CD4-positive, alpha-beta T cell (primary cell): ENCODE results near the gene LINGO4. TPM values are rescaled to one million over a fixed set of nuclear protein-coding genes. Genes with fewer than 3 reads are reported as not detected.

ENCODE experiments used
- ATAC-seq: fragments of 200-7000 bp; cut with Tn5 transposase; one replicate; pipeline ENCODE4 v1.10.0; 2022; ENCODE audit warnings: mild to moderate bottlenecking; ENCODE audit not compliant: poor library complexity
- CTCF ChIA-PET: fragments of 350-600 bp; sonication (Branson Sonifier 250); formaldehyde crosslinking; loops from one replicate; lab custom pipeline; 2021; ENCODE audit warnings: antibody characterized with exemption, inconsistent platforms; lab: Charles Lee
- POLR2A ChIA-PET: fragments of 350-600 bp; sonication (Branson Sonifier 250); formaldehyde crosslinking; loops from one replicate; lab custom pipeline; 2021; ENCODE audit warnings: antibody characterized with exemption, inconsistent platforms; lab: Charles Lee
- DNase-seq, 14 experiments: peaks; one replicate each; pipeline ENCODE4 v3.0.0-alpha.2; 2013 to 2020; ENCODE audit warnings: mixed read lengths in 2 of 14
- H3K27ac ChIP-seq, 2 donors: one replicate each; pipeline versions ENCODE4 v1.5.1 to v1.7.0; 2013; ENCODE audit warnings: low read length in 2 of 2, low read depth in 1 of 2, mild to moderate bottlenecking in 1 of 2
- H3K27me3 ChIP-seq, 2 experiments: 1 replicate in 1 of 2; 2 replicates in 1 of 2; pipeline versions ENCODE4 v1.6.1 to v1.7.0; 2013; ENCODE audit warnings: low read length in 2 of 2, control low read depth in 1 of 2, mild to moderate bottlenecking in 1 of 2, moderate library complexity in 1 of 2; ENCODE audit not compliant: insufficient read depth in 2 of 2, control insufficient read depth in 1 of 2
- H3K36me3 ChIP-seq: one replicate; pipeline ENCODE4 v1.6.1; 2013; ENCODE audit warnings: low read length, control low read depth; ENCODE audit not compliant: insufficient read depth
- H3K4me1 ChIP-seq: one replicate; pipeline ENCODE4 v1.6.1; 2013; ENCODE audit warnings: low read length, control low read depth; ENCODE audit not compliant: insufficient read depth
- H3K4me3 ChIP-seq: one replicate; pipeline ENCODE4 v1.5.1; 2013; ENCODE audit warnings: mild to moderate bottlenecking, low read length, moderate library complexity
- H3K9me3 ChIP-seq, 2 experiments: 1 replicate in 1 of 2; 2 replicates in 1 of 2; pipeline versions ENCODE4 v1.6.1 to v1.7.0; 2013; ENCODE audit warnings: low read length in 2 of 2, mild to moderate bottlenecking in 2 of 2, control low read depth in 1 of 2, moderate library complexity in 1 of 2; ENCODE audit not compliant: control insufficient read depth in 1 of 2, insufficient read depth in 1 of 2
- H3K27ac Mint-ChIP-seq: one replicate; pipeline ENCODE4 v1.8.0; 2020; ENCODE audit warnings: mixed read lengths
- H3K27me3 Mint-ChIP-seq: one replicate; pipeline ENCODE4 v1.8.0; 2021; ENCODE audit warnings: mixed read lengths
- H3K36me3 Mint-ChIP-seq: one replicate; pipeline ENCODE4 v1.8.0; 2021; ENCODE audit warnings: low read depth, mixed read lengths
- H3K4me1 Mint-ChIP-seq: one replicate; pipeline ENCODE4 v1.8.0; 2021; ENCODE audit warnings: low read depth, mixed read lengths
- H3K4me3 Mint-ChIP-seq: one replicate; pipeline ENCODE4 v1.8.0; 2020; ENCODE audit warnings: mild to moderate bottlenecking, mixed read lengths
- H3K9me3 Mint-ChIP-seq: one replicate; pipeline ENCODE4 v1.8.0; 2020; ENCODE audit warnings: mixed read lengths
- CTCF ChIP-seq: fragments of 200-600 bp; IDR thresholded peaks from one replicate; pipeline ENCODE4 v1.8.0; 2022; ENCODE audit warnings: antibody characterized with exemption, mild to moderate bottlenecking
- intact Hi-C, 2 experiments: fragments of 100-400 bp; cut with DNase I in 1 of 2; cut with micrococcal nuclease in 1 of 2; formaldehyde crosslinking; loops; one replicate each; pipeline versions ENCODE4 v1.15.1 to v1.9.0; 2023 to 2025; cut with DNase I, micrococcal nuclease
- total RNA-seq, 174 experiments: library from RNA in 2 of 174; stranded (reverse) in 2 of 174; gene quantifications; one replicate each; pipeline ENCODE4 v1.2.3 and lab custom pipeline; 2021 to 2026

The LINGO4 gene
- total RNA-seq, 2 experiments from 2014 or later, result 0.06 to 0.16 TPM

GRCh38 chr1:151807766-151808165, 2.5 kb upstream of the LINGO4 start:
- H3K4me3 Mint-ChIP-seq, result no peak overlapping the region
- no peak for DNase-seq
- no peaks in the 10 kb centered on the region for H3K9me3 ChIP-seq
- CTCF ChIA-PET, result no interaction called here
- H3K36me3 ChIP-seq, result peaks cover 12% of the 10 kb centered on the region
- no peak overlapping the region for H3K4me3 ChIP-seq
- H3K36me3 Mint-ChIP-seq, result no peaks in the 10 kb centered on the region
- no peak for ATAC-seq
- peaks cover 9% of the 10 kb centered on the region for H3K4me1 ChIP-seq
- POLR2A ChIA-PET, result interaction anchor here (0.9 kb wide), 1 partner anchor 17 kb away, joined by 3 read pairs; the partner anchor contains the start of gene TDRKH
- H3K9me3 Mint-ChIP-seq, result no peaks in the 10 kb centered on the region
- no peaks in the 10 kb centered on the region for H3K27me3 Mint-ChIP-seq
- H3K27ac Mint-ChIP-seq, result no peak overlapping the region
- H3K27ac ChIP-seq, result no peak overlapping the region
- TF ChIP-seq CTCF, result no peak
- H3K4me1 Mint-ChIP-seq, result peaks cover 6% of the 10 kb centered on the region
- H3K27me3 ChIP-seq, result no peaks in the 10 kb centered on the region
- intact Hi-C loops, result no loop called here

GRCh38 chr1:151807131-151807530, 1.9 kb upstream of the LINGO4 start:
- no peak overlapping the region for H3K27ac ChIP-seq
- Mint-ChIP-seq H3K27me3 (no peaks in the 10 kb centered on the region), H3K27ac (no peak overlapping the region), H3K9me3 (no peaks in the 10 kb centered on the region), H3K4me1 (no peaks in the 10 kb centered on the region), H3K4me3 (no peak overlapping the region), H3K36me3 (no peaks in the 10 kb centered on the region)
- intact Hi-C loops, result no loop called here
- no peak overlapping the region for H3K4me3 ChIP-seq
- ATAC-seq, result no peak
- no peak for TF ChIP-seq CTCF
- POLR2A ChIA-PET, result interaction anchor here (0.7 to 0.9 kb wide), 2 partner anchors 9 to 13 kb away, joined by 3 to 4 read pairs; no protein-coding TSS in a partner anchor
- DNase-seq, result no peak
- H3K4me1 ChIP-seq, result peaks cover 9% of the 10 kb centered on the region
- H3K27me3 ChIP-seq, result no peaks in the 10 kb centered on the region
- H3K36me3 ChIP-seq, result peaks cover 12% of the 10 kb centered on the region
- H3K9me3 ChIP-seq, result no peaks in the 10 kb centered on the region
- CTCF ChIA-PET, result no interaction called here

GRCh38 chr1:151806170-151806569, 951 bp upstream of the LINGO4 start:
- no peaks in the 10 kb centered on the region for H3K4me1 Mint-ChIP-seq
- no peak overlapping the region for H3K27ac Mint-ChIP-seq
- H3K4me3 ChIP-seq, result no peak overlapping the region
- no peaks in the 10 kb centered on the region for H3K36me3 Mint-ChIP-seq
- no peaks in the 10 kb centered on the region for H3K9me3 Mint-ChIP-seq
- DNase-seq, result no peak
- no peak overlapping the region for H3K4me3 Mint-ChIP-seq
- peaks cover 12% of the 10 kb centered on the region for H3K36me3 ChIP-seq
- no peak overlapping the region for H3K27ac ChIP-seq
- no peaks in the 10 kb centered on the region for H3K27me3 ChIP-seq
- H3K27me3 Mint-ChIP-seq, result no peaks in the 10 kb centered on the region
- H3K9me3 ChIP-seq, result no peaks in the 10 kb centered on the region
- peaks cover 11% of the 10 kb centered on the region for H3K4me1 ChIP-seq
- no peak for TF ChIP-seq CTCF
- intact Hi-C loops, result no loop called here
- ATAC-seq, result no peak
- POLR2A ChIA-PET, result interaction anchor here (0.9 to 1.2 kb wide), 2 partner anchors 10 to 15 kb away, joined by 3 to 4 read pairs; no protein-coding TSS in a partner anchor
- CTCF ChIA-PET, result no interaction called here
